ENCODE results near the gene ASXL1. TPM values are rescaled to one million over a fixed set of nuclear protein-coding genes. Genes with fewer than 3 reads are reported as not detected.

The ASXL1 gene
- total RNA-seq, 4 donors from 2014 or later: 69.1 to 116 (median 102) TPM

GRCh38 chr20:32435449-32436107 is 77.4 kb downstream of the ASXL1 start:
- H3K4me1 ChIP-seq: no peaks in the 10 kb centered on the region
- H3K4me3 ChIP-seq: no peak overlapping the region
- H3K27ac ChIP-seq: no peak overlapping the region
- H3K36me3 ChIP-seq: no peaks in the 10 kb centered on the region
- DNase-seq: no peak
- TF ChIP-seq, protein P1, sequence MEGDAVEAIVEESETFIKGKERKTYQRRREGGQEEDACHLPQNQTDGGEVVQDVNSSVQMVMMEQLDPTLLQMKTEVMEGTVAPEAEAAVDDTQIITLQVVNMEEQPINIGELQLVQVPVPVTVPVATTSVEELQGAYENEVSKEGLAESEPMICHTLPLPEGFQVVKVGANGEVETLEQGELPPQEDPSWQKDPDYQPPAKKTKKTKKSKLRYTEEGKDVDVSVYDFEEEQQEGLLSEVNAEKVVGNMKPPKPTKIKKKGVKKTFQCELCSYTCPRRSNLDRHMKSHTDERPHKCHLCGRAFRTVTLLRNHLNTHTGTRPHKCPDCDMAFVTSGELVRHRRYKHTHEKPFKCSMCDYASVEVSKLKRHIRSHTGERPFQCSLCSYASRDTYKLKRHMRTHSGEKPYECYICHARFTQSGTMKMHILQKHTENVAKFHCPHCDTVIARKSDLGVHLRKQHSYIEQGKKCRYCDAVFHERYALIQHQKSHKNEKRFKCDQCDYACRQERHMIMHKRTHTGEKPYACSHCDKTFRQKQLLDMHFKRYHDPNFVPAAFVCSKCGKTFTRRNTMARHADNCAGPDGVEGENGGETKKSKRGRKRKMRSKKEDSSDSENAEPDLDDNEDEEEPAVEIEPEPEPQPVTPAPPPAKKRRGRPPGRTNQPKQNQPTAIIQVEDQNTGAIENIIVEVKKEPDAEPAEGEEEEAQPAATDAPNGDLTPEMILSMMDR (IDR thresholded peaks at IDR 0.05): no peak
- no peak for TF ChIP-seq POLR2A (IDR thresholded peaks at IDR 0.05)
- no peaks in the 10 kb centered on the region for H3K9me3 ChIP-seq
- intact Hi-C loops (cut with DNase I; ENCODE audit: low total_unique reads): no loop called here
- no peaks in the 10 kb centered on the region for H3K27me3 ChIP-seq

GRCh38 chr20:32436142-32436861 is 78.2 kb downstream of the ASXL1 start:
- H3K27me3 ChIP-seq: no peaks in the 10 kb centered on the region
- no peaks in the 10 kb centered on the region for H3K36me3 ChIP-seq
- H3K9me3 ChIP-seq: no peaks in the 10 kb centered on the region
- no peaks in the 10 kb centered on the region for H3K4me1 ChIP-seq
- no peak for TF ChIP-seq POLR2A (IDR thresholded peaks at IDR 0.05)
- TF ChIP-seq, protein P1 (IDR thresholded peaks at IDR 0.05): no peak
- no peak for DNase-seq
- H3K27ac ChIP-seq: no peak overlapping the region
- no peak overlapping the region for H3K4me3 ChIP-seq
- intact Hi-C loops (cut with DNase I; ENCODE audit: low total_unique reads): no loop called here

- no peaks in the 10 kb centered on the region for H3K4me1 ChIP-seq
- H3K27me3 ChIP-seq: no peaks in the 10 kb centered on the region
- no peak overlapping the region for H3K27ac ChIP-seq
- H3K4me3 ChIP-seq: no peak overlapping the region
- H3K9me3 ChIP-seq: no peaks in the 10 kb centered on the region
- TF ChIP-seq POLR2A (IDR thresholded peaks at IDR 0.05): no peak
- TF ChIP-seq, protein P1 (IDR thresholded peaks at IDR 0.05): no peak
- no peaks in the 10 kb centered on the region for H3K36me3 ChIP-seq
- DNase-seq: no peak
- intact Hi-C loops (cut with DNase I; ENCODE audit: low total_unique reads): no loop called here
Measured at GRCh38 chr20:32436968-32437367, 78.8 kb downstream of the ASXL1 start.

GRCh38 chr20:32437391-32438074 is 79.4 kb downstream of the ASXL1 start:
- no peak overlapping the region for H3K27ac ChIP-seq
- no peak overlapping the region for H3K4me3 ChIP-seq
- no peak for DNase-seq
- no peaks in the 10 kb centered on the region for H3K4me1 ChIP-seq
- no peak for TF ChIP-seq POLR2A (IDR thresholded peaks at IDR 0.05)
- TF ChIP-seq, protein P1 (IDR thresholded peaks at IDR 0.05): no peak
- intact Hi-C loops (cut with DNase I; ENCODE audit: low total_unique reads): no loop called here
- H3K27me3 ChIP-seq: no peaks in the 10 kb centered on the region
- no peaks in the 10 kb centered on the region for H3K36me3 ChIP-seq
- no peaks in the 10 kb centered on the region for H3K9me3 ChIP-seq

DNA sequence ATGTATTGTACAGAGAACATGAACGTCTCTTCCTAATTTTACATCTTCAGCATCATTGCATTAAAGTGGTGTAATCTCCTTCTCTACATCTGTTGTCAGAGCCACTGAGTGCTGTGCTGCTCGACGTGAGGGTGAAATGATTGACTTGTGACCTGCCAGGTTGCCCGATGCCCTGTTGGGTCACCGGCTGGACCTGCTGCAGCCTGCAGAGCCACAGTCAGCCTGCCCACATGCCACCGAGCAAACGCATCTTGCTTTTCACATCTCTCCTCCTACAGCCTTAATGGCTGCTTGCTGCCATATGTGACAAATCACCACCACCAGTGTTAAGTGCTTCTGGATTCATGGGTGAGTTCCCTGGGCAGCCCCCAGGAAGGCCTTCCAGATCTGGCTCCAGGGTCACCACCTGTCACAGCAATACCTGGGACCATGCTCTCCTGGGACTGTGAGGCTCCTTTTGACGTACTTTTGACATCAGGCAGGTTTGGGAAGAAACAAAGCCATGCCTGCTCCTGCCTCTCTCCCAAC is 80.3 kb downstream of the ASXL1 start:
- no peak overlapping the region for H3K4me3 ChIP-seq
- H3K4me1 ChIP-seq: no peaks in the 10 kb centered on the region
- no peak for DNase-seq
- H3K9me3 ChIP-seq: no peaks in the 10 kb centered on the region
- H3K27me3 ChIP-seq: no peaks in the 10 kb centered on the region
- intact Hi-C loops (cut with DNase I; ENCODE audit: low total_unique reads): no loop called here
- no peak overlapping the region for H3K27ac ChIP-seq
- no peak for TF ChIP-seq POLR2A (IDR thresholded peaks at IDR 0.05)
- TF ChIP-seq, protein P1 (IDR thresholded peaks at IDR 0.05): no peak
- no peaks in the 10 kb centered on the region for H3K36me3 ChIP-seq
